Subcutaneous abdominal adipose tissue (tissue), 5 donors: ENCODE results near the gene MYBBP1A.
"Not testable (repeated sequence)": the region's sequence is repeated elsewhere in the genome, so short reads cannot be mapped to it uniquely, and the experiment has no call there.

Experiments used
- H3K27ac ChIP-seq: one replicate; pipeline ENCODE4 v1.7.0; 2013; ENCODE audit warnings: low read depth, mild to moderate bottlenecking, inconsistent platforms, low read length, moderate library complexity
- H3K27me3 ChIP-seq, 5 donors: one replicate each; pipeline ENCODE4 v1.7.0; 2013; ENCODE audit warnings: low read length in 5 of 5, inconsistent platforms in 1 of 5; ENCODE audit not compliant: control insufficient read depth in 5 of 5, insufficient read depth in 4 of 5
- H3K36me3 ChIP-seq, 5 donors: one replicate each; pipeline ENCODE4 v1.7.0; 2013; ENCODE audit warnings: low read length in 5 of 5; ENCODE audit not compliant: control insufficient read depth in 5 of 5, insufficient read depth in 5 of 5
- H3K4me1 ChIP-seq, 5 donors: one replicate each; pipeline ENCODE4 v1.7.0; 2013; ENCODE audit warnings: low read length in 5 of 5, mild to moderate bottlenecking in 3 of 5, moderate library complexity in 1 of 5; ENCODE audit not compliant: control insufficient read depth in 5 of 5, insufficient read depth in 5 of 5
- H3K4me3 ChIP-seq, 5 donors: one replicate each; pipeline ENCODE4 v1.7.0; 2013; ENCODE audit warnings: low read length in 5 of 5, low read depth in 1 of 5
- H3K9ac ChIP-seq, 5 donors: one replicate each; pipeline ENCODE4 v1.7.0; 2013; ENCODE audit warnings: low read length in 5 of 5, mild to moderate bottlenecking in 4 of 5, moderate library complexity in 3 of 5
- H3K9me3 ChIP-seq, 5 donors: one replicate each; pipeline ENCODE4 v1.7.0; 2013; ENCODE audit warnings: low read length in 5 of 5; ENCODE audit not compliant: control insufficient read depth in 5 of 5
- donor health status: healthy.
- donor health status: healthy.
- donor health status: healthy.
- donor health status: healthy.
- donor health status: healthy.

The MYBBP1A gene, protein sequence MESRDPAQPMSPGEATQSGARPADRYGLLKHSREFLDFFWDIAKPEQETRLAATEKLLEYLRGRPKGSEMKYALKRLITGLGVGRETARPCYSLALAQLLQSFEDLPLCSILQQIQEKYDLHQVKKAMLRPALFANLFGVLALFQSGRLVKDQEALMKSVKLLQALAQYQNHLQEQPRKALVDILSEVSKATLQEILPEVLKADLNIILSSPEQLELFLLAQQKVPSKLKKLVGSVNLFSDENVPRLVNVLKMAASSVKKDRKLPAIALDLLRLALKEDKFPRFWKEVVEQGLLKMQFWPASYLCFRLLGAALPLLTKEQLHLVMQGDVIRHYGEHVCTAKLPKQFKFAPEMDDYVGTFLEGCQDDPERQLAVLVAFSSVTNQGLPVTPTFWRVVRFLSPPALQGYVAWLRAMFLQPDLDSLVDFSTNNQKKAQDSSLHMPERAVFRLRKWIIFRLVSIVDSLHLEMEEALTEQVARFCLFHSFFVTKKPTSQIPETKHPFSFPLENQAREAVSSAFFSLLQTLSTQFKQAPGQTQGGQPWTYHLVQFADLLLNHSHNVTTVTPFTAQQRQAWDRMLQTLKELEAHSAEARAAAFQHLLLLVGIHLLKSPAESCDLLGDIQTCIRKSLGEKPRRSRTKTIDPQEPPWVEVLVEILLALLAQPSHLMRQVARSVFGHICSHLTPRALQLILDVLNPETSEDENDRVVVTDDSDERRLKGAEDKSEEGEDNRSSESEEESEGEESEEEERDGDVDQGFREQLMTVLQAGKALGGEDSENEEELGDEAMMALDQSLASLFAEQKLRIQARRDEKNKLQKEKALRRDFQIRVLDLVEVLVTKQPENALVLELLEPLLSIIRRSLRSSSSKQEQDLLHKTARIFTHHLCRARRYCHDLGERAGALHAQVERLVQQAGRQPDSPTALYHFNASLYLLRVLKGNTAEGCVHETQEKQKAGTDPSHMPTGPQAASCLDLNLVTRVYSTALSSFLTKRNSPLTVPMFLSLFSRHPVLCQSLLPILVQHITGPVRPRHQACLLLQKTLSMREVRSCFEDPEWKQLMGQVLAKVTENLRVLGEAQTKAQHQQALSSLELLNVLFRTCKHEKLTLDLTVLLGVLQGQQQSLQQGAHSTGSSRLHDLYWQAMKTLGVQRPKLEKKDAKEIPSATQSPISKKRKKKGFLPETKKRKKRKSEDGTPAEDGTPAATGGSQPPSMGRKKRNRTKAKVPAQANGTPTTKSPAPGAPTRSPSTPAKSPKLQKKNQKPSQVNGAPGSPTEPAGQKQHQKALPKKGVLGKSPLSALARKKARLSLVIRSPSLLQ (N-terminal part only)

DNA sequence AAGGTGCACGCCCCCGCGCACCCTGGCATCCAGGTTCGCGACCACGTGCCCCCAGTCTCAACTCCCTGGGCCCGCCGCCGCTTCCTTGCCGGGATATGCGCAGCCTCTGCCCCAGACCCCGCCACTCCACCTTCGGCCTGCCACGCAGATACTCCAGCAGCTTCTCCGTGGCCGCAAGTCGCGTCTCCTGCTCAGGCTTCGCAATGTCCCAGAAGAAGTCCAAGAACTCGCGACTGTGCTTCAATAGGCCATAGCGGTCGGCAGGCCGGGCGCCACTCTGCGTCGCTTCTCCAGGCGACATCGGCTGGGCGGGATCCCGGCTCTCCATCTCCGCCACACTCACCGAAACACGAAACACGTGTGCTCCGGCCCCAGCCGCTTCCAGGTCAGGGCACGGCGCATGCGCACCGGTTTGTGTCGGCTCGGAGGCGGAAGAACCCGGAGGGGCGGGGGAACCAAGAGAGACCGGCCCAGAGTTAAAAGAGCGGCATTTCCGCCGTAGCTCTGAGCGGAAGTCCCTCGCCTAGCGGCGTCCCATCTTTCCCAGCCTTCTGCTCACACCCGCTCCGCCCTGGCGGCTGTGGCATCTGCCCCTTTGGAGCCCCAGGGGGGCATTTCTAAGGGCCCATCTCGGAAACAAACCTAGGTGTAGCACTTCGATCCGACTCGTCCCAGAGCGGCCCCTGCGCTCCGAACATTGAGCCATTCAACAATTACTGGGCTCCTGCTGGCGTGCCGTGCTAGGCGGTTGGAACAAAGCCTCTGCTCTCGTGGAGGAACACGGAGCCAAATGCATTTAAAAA is at the start of gene MYBBP1A:
Gene MYBBP1A, minus strand, starts transcription at position 388 of the 803 bp plus-strand sequence. Its CDS starts 60 bp downstream, at position 328.
- peak within 1 kb of the TSS; percentile 77 for H3K27ac ChIP-seq
- peaks cover 3 to 27% (median 23%) of the 10 kb centered on the region in 5 donors for H3K4me1 ChIP-seq
- H3K36me3 ChIP-seq = peaks cover 0 to 36% (median 31%) of the 10 kb centered on the region in 5 donors
- H3K9me3 ChIP-seq = no peaks in the 10 kb centered on the region
- no peaks in the 10 kb centered on the region for H3K27me3 ChIP-seq
- H3K4me3 ChIP-seq = peak within 1 kb of the TSS; percentile 86 to 95 (median 89)
- H3K9ac ChIP-seq = peak within 1 kb of the TSS; percentile 52 to 81 (median 74)

DNA sequence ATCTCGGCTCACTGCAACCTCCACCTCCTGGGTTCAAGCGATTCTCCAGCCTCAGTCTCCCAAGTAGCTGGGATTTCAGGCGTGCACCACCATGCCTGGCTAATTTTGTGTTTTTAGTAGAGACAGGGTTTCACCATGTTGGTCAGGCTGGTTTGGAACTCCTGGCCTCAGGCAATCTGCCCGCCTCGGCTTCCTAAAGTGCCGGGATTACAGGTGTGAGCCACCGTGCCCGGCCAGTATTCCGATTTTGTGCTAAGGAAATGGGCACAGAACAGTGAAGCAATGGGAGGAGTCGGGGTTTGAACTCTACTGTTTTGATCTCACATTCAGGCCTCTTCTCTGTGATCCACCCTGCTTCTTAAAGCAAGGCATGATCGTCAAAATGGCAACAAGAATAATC is 49.6 kb upstream of the MYBBP1A start:
- H3K4me1 ChIP-seq = peaks cover 4 to 40% (median 28%) of the 10 kb centered on the region in 5 donors
- not testable (repeated sequence) for H3K9ac ChIP-seq, H3K27ac ChIP-seq, H3K27me3 ChIP-seq, H3K4me3 ChIP-seq, H3K9me3 ChIP-seq, H3K36me3 ChIP-seq

DNA sequence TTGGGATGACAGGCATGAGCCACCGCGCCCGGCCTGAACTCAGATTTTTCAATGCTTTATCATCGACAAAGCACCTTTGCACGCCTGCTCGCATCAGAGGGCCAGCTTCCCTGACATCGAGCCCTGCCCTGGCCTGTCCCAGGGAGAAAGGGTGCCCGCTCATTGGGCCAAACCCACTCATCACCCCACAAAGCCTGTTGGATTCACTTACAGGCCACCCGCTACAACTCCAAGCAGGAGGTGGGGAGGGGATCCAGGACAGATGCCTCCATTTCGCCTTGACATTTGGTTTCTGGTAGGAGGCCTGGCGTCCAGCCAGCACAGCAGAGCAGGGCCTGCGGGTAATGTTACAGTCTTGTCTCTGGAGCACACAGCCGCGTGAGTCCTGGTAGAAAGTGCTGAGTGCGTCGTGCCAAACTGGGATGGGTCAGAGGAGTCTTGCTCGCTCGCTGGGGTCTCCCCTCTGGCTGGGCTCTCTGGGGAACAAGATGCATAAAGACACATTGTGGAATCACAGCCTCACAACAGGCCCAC is 49.0 kb upstream of the MYBBP1A start:
- Histone ChIP-seq H3K9ac (no peak overlapping the region), H3K4me1 (peaks cover 4 to 45% (median 34%) of the 10 kb centered on the region in 5 donors), H3K27ac (no peak overlapping the region), H3K36me3 (no peaks in the 10 kb centered on the region), H3K4me3 (no peak overlapping the region), H3K9me3 (no peaks in the 10 kb centered on the region), H3K27me3 (peaks cover 0 to 6% (median under 1%) of the 10 kb centered on the region in 5 donors)

DNA sequence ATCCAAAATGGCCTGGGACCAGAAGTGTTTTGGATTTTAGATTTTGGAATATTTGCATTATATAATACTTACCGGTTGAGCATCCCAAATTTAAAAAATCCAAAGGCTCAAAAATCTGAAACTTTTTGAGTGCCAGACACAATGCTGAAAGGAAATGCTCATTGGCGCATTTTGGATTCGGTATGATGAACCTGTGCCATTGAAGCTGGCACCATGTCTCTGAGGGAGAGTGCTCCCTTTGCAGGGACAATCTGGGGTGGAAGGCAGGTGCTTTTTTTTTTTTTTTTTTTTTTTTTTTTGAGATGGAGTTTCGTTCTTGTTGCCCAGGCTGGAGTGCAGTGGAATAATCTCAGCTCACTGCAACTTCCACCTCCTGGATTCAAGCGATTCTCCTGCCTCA is 46.9 kb upstream of the MYBBP1A start:
- Histone ChIP-seq H3K27me3 (peaks cover 0 to 7% (median 2%) of the 10 kb centered on the region in 5 donors), H3K4me1 (peaks cover 4 to 33% (median 29%) of the 10 kb centered on the region in 5 donors), H3K36me3 (no peaks in the 10 kb centered on the region), H3K9ac (no peak overlapping the region), H3K27ac (no peak overlapping the region), H3K4me3 (no peak overlapping the region), H3K9me3 (no peaks in the 10 kb centered on the region)

DNA sequence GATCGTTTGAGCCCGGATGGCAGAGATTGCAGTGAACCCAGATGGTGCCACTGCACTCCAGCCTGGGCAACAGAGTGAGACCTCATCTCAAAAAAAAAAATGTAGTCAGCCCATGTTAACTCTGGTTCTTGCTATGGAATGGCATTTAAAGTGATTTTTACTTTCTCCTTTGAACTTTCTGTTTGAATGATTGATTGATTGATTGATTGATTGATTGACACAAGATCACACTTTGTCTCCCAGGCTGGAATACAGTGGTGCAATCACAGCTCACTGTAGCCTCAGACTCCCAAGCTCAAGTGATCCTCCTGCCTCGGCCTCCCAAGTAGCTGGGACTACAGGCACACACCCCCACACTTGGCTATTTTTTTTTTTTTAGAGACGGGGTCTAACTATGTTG is 46.1 kb upstream of the MYBBP1A start:
- no peaks in the 10 kb centered on the region for H3K9me3 ChIP-seq
- peaks cover 4 to 33% (median 29%) of the 10 kb centered on the region in 5 donors for H3K4me1 ChIP-seq
- no peak overlapping the region for H3K9ac ChIP-seq
- H3K27ac ChIP-seq = no peak overlapping the region
- no peak overlapping the region for H3K4me3 ChIP-seq
- peaks cover 0 to 7% (median 2%) of the 10 kb centered on the region in 5 donors for H3K27me3 ChIP-seq
- no peaks in the 10 kb centered on the region for H3K36me3 ChIP-seq

DNA sequence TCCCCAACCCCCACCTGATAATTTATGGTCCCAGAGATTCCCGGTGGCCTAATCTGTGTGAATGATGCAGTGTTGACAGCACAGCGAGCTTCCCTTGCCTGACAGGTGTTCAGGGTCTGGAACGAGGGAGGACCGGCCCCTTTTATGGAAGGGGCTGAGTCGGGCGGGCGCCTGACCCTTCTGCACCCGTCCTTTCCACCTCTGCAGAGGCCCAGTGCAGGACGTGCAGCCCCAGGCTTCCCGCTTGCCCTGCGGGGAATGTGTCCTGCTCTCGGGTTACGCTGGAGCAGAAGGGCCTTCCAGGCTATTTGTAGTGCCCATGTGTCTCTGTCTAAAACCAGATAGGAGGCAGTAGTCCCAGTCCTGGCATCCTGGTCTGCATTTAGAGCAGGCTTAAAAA is 45.4 kb upstream of the MYBBP1A start:
- Histone ChIP-seq H3K4me3 (no peak overlapping the region), H3K9me3 (no peaks in the 10 kb centered on the region), H3K27ac (no peak overlapping the region), H3K27me3 (peaks cover 0 to 7% (median 2%) of the 10 kb centered on the region in 5 donors), H3K9ac (no peak overlapping the region), H3K4me1 (peaks cover 3 to 28% (median 26%) of the 10 kb centered on the region in 5 donors), H3K36me3 (no peaks in the 10 kb centered on the region)

DNA sequence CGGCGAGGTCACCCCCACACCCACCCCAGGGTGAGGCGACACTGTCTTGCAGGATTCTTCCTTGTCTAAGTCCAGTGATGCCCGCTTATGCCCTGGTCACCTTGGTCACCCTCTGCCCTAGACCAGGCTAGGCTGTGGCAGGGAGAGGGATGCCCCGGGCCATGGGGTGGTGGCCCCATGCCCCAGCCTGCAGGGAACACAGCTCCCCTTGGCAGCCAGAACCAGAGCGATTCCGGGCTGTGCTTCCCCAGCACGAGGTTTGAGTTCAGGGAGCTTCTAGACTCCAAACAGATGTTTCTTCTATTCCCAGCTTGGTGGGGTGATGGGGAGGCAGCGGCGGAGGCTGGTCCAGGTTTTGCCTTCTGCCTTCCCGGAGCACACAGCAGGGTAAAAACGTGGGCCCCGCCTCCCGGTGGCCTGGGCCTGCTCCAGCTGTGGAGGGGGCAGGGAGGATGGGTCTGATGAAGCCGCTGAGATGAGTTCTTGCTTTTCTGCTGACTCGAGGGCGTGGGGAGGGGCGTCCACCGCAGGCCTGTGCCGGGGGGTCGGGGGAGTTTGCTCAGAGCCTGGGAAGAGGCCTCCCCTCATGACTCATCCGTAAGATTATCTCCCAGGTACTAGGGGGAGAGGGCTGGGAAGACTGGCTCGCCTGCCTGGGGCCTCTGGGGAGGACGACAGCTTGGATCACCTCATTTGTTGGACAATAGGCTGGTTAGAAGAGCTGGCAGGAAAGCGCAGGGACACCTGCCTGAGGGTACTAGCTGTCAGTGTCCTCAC is 44.5 kb upstream of the MYBBP1A start:
- Histone ChIP-seq H3K36me3 (no peaks in the 10 kb centered on the region), H3K27me3 (peaks cover 0 to 7% (median 2%) of the 10 kb centered on the region in 5 donors), H3K4me3 (no peak overlapping the region), H3K4me1 (peaks cover 3 to 20% (median 19%) of the 10 kb centered on the region in 5 donors), H3K9me3 (no peaks in the 10 kb centered on the region), H3K27ac (no peak overlapping the region), H3K9ac (no peak overlapping the region)

DNA sequence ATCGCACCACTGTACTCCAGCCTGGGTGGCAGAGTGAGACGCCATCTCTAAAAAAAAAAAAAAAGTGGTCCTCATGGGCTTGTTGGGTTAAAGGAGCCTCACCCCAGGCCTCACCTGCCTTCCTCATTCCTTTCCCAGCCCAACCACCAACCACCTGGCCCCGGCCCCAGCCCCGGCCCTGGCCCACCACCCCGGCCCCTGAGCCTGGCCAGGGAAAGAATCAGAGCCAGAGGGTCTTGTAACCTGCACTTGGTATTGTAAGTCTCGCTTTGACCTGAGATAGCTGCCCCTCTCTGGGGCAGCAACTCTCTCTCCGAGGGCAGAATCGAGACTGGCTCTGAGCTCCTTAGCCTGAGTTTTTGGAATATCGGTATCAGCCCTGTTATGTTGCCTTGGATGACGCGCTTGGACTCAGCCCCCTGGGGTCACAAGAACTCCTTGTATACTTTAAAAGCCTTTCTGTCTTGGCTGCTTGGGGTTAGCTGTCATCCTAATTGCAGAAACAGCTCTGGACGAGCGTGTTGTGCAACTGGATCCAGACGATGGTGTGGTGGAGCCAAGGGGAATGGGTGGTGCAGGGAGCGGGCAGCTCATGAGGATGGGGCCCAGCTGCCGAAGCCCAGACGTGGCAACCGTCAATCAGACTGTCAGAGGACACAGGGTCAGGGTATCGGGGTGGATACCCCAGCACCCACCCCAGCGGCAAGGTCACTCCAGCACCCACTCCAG is 43.8 kb upstream of the MYBBP1A start:
- Histone ChIP-seq H3K36me3 (no peaks in the 10 kb centered on the region), H3K4me1 (peaks cover 0 to 13% (median 12%) of the 10 kb centered on the region in 5 donors), H3K9ac (no peak overlapping the region), H3K27ac (no peak overlapping the region), H3K4me3 (no peak overlapping the region), H3K9me3 (no peaks in the 10 kb centered on the region), H3K27me3 (peaks cover 0 to 7% (median 2%) of the 10 kb centered on the region in 5 donors)
